Endothelial cell of umbilical vein (primary cell): Measurements from ENCODE around the gene KIF5C. TPM values are rescaled to one million over a fixed set of nuclear protein-coding genes. Genes with fewer than 3 reads are reported as not detected.

Experiments
- BruUV-seq: library from RNA; stranded (reverse); fragments of 400-500 nt; replicated peaks from 2 replicates; lab custom pipeline; 2021; lab: Mats Ljungman, UMichigan
- CTCF ChIA-PET: fragments of 300-600, 350-600 bp; sonication (Branson Sonifier 250); formaldehyde crosslinking; loops from one replicate; lab custom pipeline; 2021; ENCODE audit warnings: antibody characterized with exemption, inconsistent platforms; lab: Charles Lee
- POLR2A ChIA-PET: fragments of 300-600, 350-600 bp; sonication (Branson Sonifier 250); formaldehyde crosslinking; loops from one replicate; lab custom pipeline; 2021; ENCODE audit warnings: antibody characterized with exemption, inconsistent platforms; lab: Charles Lee
- DNase-seq: peaks from one replicate; pipeline ENCODE4 v3.0.0-alpha.2; 2011; ENCODE audit warnings: low read depth, low spot score
- FAIRE-seq: peaks from 2 replicates; lab custom pipeline; 2011; peaks lifted over from hg19 to GRCh38; lab: Jason Lieb, UNC
- H2AFZ ChIP-seq: 2 replicates; pipeline ENCODE4 v1.6.0; 2012; ENCODE audit warnings: low read depth, low read length, control low read depth, inconsistent platforms
- H3K27ac ChIP-seq: 2 replicates; pipeline ENCODE4 v1.5.1; 2011; ENCODE audit warnings: low read depth, mild to moderate bottlenecking, control low read depth, low read length, moderate library complexity; ENCODE audit not compliant: insufficient read depth
- H3K27me3 ChIP-seq, 2 experiments: 2 replicates each; pipeline versions ENCODE4 v1.6.0 to v1.6.1; 2011; ENCODE audit warnings: low read length in 2 of 2, mixed read lengths in 1 of 2; ENCODE audit not compliant: control insufficient read depth in 2 of 2, insufficient read depth in 2 of 2
- H3K36me3 ChIP-seq, 2 experiments: 2 replicates in 1 of 2; 3 replicates in 1 of 2; pipeline ENCODE4 v1.5.1; 2011; ENCODE audit warnings: low read length in 2 of 2, mild to moderate bottlenecking in 1 of 2, moderate library complexity in 1 of 2; ENCODE audit not compliant: control insufficient read depth in 2 of 2, insufficient read depth in 2 of 2; ENCODE audit errors: extremely low read depth in 1 of 2
- H3K4me1 ChIP-seq: 3 replicates; pipeline ENCODE4 v1.5.1; 2011; ENCODE audit warnings: mild to moderate bottlenecking, low read length; ENCODE audit not compliant: control insufficient read depth, insufficient read depth; ENCODE audit errors: extremely low read depth
- H3K4me2 ChIP-seq: 2 replicates; pipeline ENCODE4 v1.6.1; 2011; ENCODE audit warnings: low read length, control low read depth, mixed read lengths; ENCODE audit not compliant: insufficient read depth
- H3K4me3 ChIP-seq, 3 experiments: fragments of 200-600 bp in 1 of 3; sonication (generic), shearing (Covaris generic) in 1 of 3; replicated peaks in 1 of 3; 2 replicates each; pipeline ENCODE4 v1.5.1; 2011 to 2016; ENCODE audit warnings: control low read depth in 3 of 3, low read length in 3 of 3, mild to moderate bottlenecking in 2 of 3, inconsistent platforms in 1 of 3, low read depth in 1 of 3, moderate library complexity in 1 of 3; ENCODE audit not compliant: insufficient read depth in 1 of 3
- H3K79me2 ChIP-seq: 2 replicates; pipeline ENCODE4 v1.6.0; 2012; ENCODE audit warnings: low read length, inconsistent platforms; ENCODE audit not compliant: control insufficient read depth, insufficient read depth
- H3K9ac ChIP-seq: replicated peaks from 2 replicates; pipeline ENCODE3; 2011; ENCODE audit warnings: low read length, control low read depth; ENCODE audit not compliant: insufficient read depth; ENCODE audit errors: extremely low read depth
- H3K9me1 ChIP-seq: replicated peaks from 3 replicates; pipeline ENCODE4 v1.6.0; 2011; ENCODE audit warnings: mild to moderate bottlenecking, low read length; ENCODE audit not compliant: control insufficient read depth, insufficient read depth; ENCODE audit errors: extremely low read depth
- H3K9me3 ChIP-seq: replicated peaks from 2 replicates; pipeline ENCODE4 v1.5.1; 2012; ENCODE audit warnings: low read length, inconsistent platforms; ENCODE audit not compliant: control insufficient read depth, insufficient read depth
- H4K20me1 ChIP-seq: replicated peaks from 2 replicates; pipeline ENCODE3; 2011; ENCODE audit warnings: mild to moderate bottlenecking, low read length; ENCODE audit not compliant: control insufficient read depth, insufficient read depth; ENCODE audit errors: extremely low read depth
- CTCF ChIP-seq, 2 donors: IDR thresholded peaks; 1 replicate in 1 of 2; 2 replicates in 1 of 2; pipeline ENCODE4 v1.5.1; 2011; ENCODE audit warnings: low read length in 2 of 2, mild to moderate bottlenecking in 2 of 2, moderate library complexity in 2 of 2, control low read depth in 1 of 2, inconsistent platforms in 1 of 2, low read depth in 1 of 2; ENCODE audit not compliant: insufficient read depth in 1 of 2; ENCODE audit errors: extremely low read depth in 1 of 2
- EZH2 ChIP-seq: IDR thresholded peaks from 2 replicates; pipeline ENCODE4 v1.6.1; 2012; ENCODE audit warnings: borderline replicate concordance, low read depth, mild to moderate bottlenecking, moderate library complexity, low read length, inconsistent platforms; ENCODE audit not compliant: severe bottlenecking
- FOS ChIP-seq: IDR thresholded peaks from 2 replicates; pipeline ENCODE4 v1.6.1; 2011; ENCODE audit warnings: mild to moderate bottlenecking, low read length, moderate library complexity, borderline replicate concordance; ENCODE audit not compliant: insufficient read depth
- GATA2 ChIP-seq: IDR thresholded peaks from 2 replicates; pipeline ENCODE4 v1.7.0; 2011; ENCODE audit warnings: low read depth, mild to moderate bottlenecking, moderate library complexity, mixed read lengths, low read length; ENCODE audit not compliant: insufficient read length, insufficient read depth
- JUN ChIP-seq: IDR thresholded peaks from 2 replicates; pipeline ENCODE4 v1.6.1; 2011; ENCODE audit warnings: borderline replicate concordance, low read depth; ENCODE audit not compliant: insufficient read length, insufficient read depth
- MYC ChIP-seq: IDR thresholded peaks from one replicate; pipeline ENCODE4 v1.6.1; 2011; ENCODE audit warnings: mild to moderate bottlenecking, low read depth, low read length
- POLR2A ChIP-seq: IDR thresholded peaks from 2 replicates; pipeline ENCODE4 v1.6.1; 2012; ENCODE audit warnings: low read depth, mild to moderate bottlenecking, control low read depth, low read length
- POLR2AphosphoS5 ChIP-seq: IDR thresholded peaks from 2 replicates; pipeline ENCODE4 v1.6.1; 2012; ENCODE audit warnings: low read depth, mild to moderate bottlenecking, control low read depth, low read length, moderate library complexity; ENCODE audit not compliant: insufficient read depth
- dilution Hi-C: fragments of 300-500 bp; cut with MboI; formaldehyde crosslinking; loops from one replicate; pipeline ENCODE4 v1.15.0; 2019; ENCODE audit warnings: low sequenced_read_pairs; ENCODE audit not compliant: extremely low pct_ligation_motif_present
- intact Hi-C: fragments of 100-400 bp; cut with micrococcal nuclease; formaldehyde crosslinking; loops from one replicate; pipeline ENCODE4 v1.10.0; 2022
- polyA plus RNA-seq, 4 experiments: library from polyadenylated mRNA; depleted of rRNA in 3 of 4; stranded (reverse) in 3 of 4; unstranded in 1 of 4; fragments of >200 nt; gene quantifications; 2 replicates each; pipeline versions ENCODE4 v1.2.1 to v1.2.3, GENCODE V29; 2011 to 2012; ENCODE audit warnings: missing spikeins in 1 of 4
- total RNA-seq: library from RNA; stranded (reverse); gene quantifications from 2 replicates; pipeline ENCODE4 v1.2.3, GENCODE V29; 2021
- TF ChIP-seq, protein P1 (sequence below): IDR thresholded peaks from 2 replicates; pipeline ENCODE4 v1.6.1; 2011; ENCODE audit not compliant: insufficient read depth, insufficient read length

Gene KIF5C
- total and polyA plus RNA-seq, 2 donors (not counting 3 experiments of a cell fraction or from before 2014, with no cell fraction given): 0.01 to 0.55 TPM

DNA sequence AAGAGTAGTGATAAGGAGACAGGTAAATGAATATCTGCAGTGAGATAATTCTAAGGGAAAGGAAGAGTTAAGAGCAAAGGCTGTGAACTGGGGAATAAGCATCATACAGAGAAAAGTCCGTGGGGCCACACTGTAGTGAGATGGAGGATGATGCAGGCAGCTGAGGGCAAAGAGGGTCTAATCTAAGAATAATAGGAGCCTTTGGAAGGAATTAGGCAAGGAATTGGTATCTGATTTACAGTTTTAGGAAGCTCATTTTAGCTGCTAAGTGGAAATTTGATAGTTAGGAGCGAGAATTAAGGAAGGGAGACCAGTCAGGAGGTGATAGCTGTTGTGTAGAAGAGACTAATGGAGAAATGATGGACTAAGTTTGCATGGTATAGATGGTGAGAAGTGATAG lies 43.5 kb downstream of the KIF5C start:
- Histone ChIP-seq H2AFZ (no peak overlapping the region), H3K4me1 (no peaks in the 10 kb centered on the region), H3K9me3 (no peaks in the 10 kb centered on the region), H3K36me3 (no peaks in the 10 kb centered on the region), H3K27me3 (no peaks in the 10 kb centered on the region), H3K4me3 (no peak overlapping the region), H4K20me1 (no peaks in the 10 kb centered on the region), H3K9ac (no peak overlapping the region), H3K9me1 (no peaks in the 10 kb centered on the region), H3K79me2 (no peaks in the 10 kb centered on the region), H3K27ac (no peak overlapping the region), H3K4me2 (no peak overlapping the region)
- intact Hi-C loops: no loop called here
- POLR2A ChIA-PET: no interaction called here
- CTCF ChIA-PET: no interaction called here
- no peak for TF ChIP-seq FOS
- TF ChIP-seq, protein P1, sequence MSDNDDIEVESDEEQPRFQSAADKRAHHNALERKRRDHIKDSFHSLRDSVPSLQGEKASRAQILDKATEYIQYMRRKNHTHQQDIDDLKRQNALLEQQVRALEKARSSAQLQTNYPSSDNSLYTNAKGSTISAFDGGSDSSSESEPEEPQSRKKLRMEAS: no peak
- TF ChIP-seq CTCF (IDR thresholded peaks at IDR 0.05; ENCODE audit: extremely low read depth in 1 of 2, insufficient read depth in 1 of 2, low read depth in 1 of 2, low read length in 2 of 2): no peak
- TF ChIP-seq POLR2AphosphoS5: no peak
- TF ChIP-seq JUN: no peak
- no peak for TF ChIP-seq EZH2
- no peak for TF ChIP-seq GATA2
- TF ChIP-seq POLR2A: no peak
- TF ChIP-seq MYC: no peak
- DNase-seq: no peak
- dilution Hi-C loops: no loop called here
- no peak for FAIRE-seq
- BruUV-seq: no TSS peak
